NOMO-1 treated with dmso at 0.1 percent for 144 hours (cell line): ENCODE measurements around the gene HGD.
"Not testable (repeated sequence)": the region's sequence is repeated elsewhere in the genome, so short reads cannot be mapped to it uniquely, and the experiment has no call there.

Experiments used
- DNase-seq: peaks from one replicate; lab custom pipeline; 2025; ENCODE audit not compliant: unreplicated experiment; lab: John Stamatoyannopoulos, UW

The HGD gene

DNA sequence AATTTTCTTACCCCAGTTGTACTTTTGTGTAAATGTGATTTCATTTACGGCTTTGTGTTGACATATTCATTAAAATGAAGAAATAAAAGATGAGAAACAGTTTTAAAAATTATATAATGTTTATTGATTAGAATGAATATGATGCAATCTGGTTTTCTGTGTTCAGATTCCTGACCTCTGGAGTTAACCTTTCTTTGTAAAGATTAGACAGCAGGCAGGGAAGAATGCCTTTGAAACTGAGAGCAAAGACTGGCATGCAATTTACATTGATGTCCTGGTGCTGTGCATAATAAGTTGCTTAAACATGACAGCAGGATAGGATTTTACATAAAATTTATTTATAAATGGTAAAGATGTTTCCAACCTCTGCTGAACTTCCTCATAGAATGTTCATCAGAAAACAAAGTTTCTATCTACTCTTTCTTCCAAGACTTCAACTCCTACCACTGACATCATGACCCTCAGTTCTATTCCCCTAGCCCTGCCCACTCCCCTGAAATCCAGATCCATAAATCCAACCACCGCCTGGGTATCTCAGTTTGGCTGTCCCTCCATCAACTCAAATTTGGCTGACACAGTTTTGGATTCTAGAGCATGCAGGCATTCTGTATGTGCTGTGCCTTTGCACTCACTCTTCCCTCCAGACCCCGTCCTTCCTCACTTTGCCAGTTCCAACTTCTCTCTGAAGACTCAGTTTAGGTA, 1.7 kb downstream of the HGD start:
- DNase-seq: no peak

DNA sequence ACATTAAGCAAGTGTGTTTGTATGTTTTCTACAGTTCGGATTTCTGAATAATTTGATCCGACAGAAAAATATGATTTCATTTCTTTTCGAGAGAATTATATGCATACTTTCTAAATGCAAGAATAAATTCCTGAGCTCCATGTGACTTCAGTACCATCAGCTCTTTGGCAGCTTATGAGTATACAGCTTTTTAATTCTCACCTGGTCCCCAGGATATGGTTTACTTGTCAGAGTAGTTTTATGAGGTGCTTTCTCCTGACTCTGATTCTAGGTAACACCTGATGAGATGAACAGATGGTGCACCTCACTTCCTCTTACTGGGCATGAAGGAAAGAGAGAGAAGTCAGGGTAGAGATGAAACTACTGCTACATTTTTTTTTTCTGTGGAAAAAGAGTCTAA, 3.1 kb downstream of the HGD start:
- no peak for DNase-seq

DNA sequence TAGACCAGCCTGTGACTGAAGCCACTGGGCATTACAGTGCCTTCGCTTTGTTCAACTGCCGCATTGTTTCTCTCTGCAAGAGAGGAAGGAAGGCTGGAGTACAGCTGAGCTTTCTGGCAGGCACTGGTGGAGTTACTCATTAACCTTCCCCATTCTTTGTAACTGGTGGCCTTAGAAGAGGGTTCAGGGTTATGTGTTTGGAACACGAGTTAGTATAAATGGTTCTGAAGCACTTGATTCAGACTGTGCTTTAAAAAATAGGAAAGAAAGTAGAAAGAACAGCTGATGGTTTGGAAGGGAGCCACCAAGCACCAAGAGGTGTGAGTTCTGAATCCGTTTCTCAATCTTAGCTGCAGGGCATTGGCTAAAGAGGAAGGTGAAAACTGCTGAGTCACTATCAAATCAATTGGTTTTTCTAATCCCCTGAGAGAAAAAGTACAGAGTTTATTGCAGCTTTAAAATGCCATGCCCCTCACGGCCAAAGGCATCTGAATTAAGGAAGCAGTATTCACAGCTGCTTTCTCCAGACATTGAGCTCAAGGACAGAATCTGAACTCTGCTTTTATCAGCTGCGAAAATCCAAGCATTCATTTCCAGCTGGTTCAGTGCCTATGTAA, 3.6 kb downstream of the HGD start:
- peak; percentile 78 for DNase-seq

DNA sequence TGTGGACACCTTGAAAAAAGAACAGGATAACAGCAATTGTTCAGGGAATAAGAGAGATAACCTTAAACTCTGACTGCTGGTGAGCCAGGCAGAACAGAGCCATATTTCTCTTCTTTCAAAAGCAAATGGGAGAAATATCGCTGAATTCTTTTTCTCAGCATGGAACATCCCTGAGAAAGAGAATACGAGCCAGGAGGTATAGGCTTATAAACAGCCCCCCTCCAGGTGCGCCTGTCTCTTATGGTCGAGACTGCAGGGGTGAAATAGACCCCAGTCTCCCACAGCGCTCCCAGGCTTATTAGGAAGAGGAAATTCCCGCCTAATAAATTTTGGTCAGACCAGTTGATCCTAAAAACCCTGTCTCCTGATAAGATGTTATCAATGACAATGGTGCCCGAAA, 4.8 kb downstream of the HGD start:
- DNase-seq: not testable (repeated sequence)

GRCh38 chr3:120673116-120673515, 8.9 kb downstream of the HGD start:
- DNase-seq: no peak

DNA sequence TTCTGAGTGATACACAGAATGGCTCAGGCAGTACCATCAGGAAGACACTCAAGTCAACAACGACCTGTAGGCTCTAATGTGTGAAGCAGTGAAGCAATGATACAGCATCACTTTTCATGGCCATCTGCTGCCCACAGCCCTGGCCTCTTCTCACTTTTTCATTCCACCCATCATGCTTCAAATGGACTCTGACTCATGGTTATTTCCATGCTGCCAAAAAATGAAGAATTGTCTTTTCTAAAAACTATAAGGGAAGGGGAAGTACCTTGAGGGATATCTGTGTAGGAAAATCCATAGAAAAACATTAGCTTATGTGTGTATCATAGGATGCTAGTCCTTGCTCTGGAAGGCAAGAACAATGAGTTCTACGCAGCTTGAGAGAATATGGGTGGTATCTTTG, 11.5 kb downstream of the HGD start:
- no peak for DNase-seq

- no peak for DNase-seq
These were observed 17.1 kb downstream of the HGD start for GRCh38 chr3:120664926-120665325.

DNA sequence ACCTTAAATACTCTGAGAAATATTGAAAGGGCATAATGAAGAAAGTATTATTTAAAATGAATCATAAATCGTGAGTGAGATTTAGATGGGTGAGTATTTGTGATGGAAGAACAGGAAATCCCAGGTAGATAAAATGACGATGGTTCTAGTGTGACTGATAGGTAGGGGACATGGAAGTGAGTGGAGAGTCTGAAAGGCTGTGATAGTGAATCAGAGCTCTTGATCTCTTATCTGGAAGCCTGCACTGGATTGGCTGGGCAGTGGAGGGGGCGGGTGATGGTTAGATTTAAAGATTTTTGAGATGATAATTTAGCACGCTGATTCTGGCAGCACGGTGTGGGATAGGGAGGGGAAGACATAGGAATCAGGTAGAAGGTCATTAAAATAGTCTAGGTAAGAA, 20.1 kb downstream of the HGD start:
- no peak for DNase-seq

- DNase-seq: no peak
These were observed 20.7 kb downstream of the HGD start for GRCh38 chr3:120661106-120661905.

- DNase-seq: no peak
These were observed 22.2 kb downstream of the HGD start for GRCh38 chr3:120659834-120660233.

DNA sequence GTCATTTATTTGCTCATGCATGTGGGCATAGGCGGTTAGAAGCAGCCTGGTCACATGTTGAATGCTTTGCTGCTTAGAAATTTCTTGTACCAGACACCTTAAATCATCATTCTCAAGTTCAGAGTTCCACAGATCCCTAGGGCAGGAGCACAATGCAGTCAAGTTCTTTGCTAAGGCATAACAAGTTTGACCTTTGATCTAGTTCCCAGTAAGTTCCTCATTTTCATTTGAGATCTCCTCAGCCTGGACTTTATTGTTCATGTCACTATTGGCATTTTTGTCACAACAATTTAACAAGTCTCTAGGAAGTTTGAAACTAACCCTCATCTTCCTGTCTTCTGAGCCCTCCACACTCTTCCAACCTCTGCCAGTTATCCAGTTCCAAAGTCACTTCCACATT, 22.8 kb downstream of the HGD start:
- peak; percentile 62 for DNase-seq

GRCh38 chr3:120652896-120653545, 29.0 kb downstream of the HGD start:
- DNase-seq: no peak

DNA sequence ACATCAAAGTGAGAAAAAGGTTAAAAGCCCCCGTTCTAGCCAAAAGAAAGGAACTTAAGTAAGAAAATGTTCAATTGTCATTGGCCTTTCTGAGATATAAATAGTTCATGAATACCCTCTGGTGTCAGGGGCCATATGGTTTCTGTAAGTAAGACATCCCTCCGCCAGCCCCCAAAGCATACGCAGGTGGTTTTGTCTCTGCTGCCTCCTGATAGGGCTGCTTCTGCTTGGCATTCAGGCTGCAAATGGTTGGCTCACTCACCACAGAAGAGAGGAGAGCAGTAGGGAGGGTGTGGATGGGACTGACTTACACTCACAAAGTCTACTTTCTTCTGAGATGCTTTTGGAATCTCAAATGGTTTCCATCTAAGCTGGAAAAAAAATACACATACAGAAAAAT, 29.8 kb downstream of the HGD start:
- no peak for DNase-seq

DNA sequence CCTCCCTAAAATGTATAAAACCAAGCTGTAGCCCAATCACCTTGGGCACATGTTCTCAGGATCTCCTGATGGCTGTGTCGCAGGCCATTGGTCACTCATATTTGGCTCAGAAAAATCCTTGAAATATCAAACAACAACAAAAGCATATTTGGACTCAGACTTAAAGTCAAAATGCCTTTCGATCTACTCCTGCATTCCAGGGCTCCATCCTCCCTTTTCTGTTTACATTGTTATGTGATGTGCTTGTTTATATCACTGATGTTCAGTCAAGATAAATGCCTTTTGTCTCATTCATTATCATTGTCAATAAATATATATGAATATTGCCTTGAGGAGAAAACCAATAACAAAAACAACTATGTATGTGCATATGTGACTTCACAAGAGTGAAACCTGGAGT, 31.7 kb downstream of the HGD start:
- DNase-seq: no peak

GRCh38 chr3:120649830-120650233, 32.2 kb downstream of the HGD start:
- DNase-seq: peak; percentile 1

- no peak for DNase-seq
These were observed 33.7 kb downstream of the HGD start for GRCh38 chr3:120648290-120648689.

DNA sequence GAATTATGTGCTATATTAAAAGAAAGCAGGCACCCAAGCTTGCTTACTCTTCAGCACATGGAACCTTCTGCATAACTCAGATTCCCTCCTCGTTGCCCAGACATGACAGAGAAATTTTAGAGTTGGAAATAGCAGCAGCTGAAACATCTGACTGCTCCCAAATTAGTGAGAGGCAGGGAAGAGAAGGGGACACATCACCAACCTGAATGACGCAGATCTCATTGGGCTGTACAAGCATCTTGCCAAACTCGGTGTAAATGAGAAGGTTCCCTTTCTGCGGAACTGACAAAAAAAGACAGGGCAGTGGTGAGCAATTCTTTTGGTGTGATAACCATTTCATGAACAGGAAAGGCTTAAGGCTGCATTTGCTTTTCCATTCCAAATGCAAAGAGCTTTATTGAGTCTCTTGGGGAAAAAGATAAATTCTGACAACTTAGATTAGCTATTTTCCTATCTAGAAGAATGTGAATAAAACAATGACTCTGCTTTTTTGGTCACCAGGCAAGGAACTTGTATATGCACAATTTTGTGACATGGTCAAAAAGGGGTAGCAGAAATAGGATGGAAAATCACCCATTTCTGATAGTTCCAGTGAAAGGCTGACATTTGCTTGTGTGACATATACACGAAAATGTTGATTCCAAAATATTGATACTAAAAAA, 35.1 kb downstream of the HGD start:
- DNase-seq: no peak

- DNase-seq: no peak
These were observed 36.8 kb downstream of the HGD start for GRCh38 chr3:120645083-120645845.

- peak; percentile 39 for DNase-seq
These were observed 39.6 kb downstream of the HGD start for GRCh38 chr3:120642368-120642948.

DNA sequence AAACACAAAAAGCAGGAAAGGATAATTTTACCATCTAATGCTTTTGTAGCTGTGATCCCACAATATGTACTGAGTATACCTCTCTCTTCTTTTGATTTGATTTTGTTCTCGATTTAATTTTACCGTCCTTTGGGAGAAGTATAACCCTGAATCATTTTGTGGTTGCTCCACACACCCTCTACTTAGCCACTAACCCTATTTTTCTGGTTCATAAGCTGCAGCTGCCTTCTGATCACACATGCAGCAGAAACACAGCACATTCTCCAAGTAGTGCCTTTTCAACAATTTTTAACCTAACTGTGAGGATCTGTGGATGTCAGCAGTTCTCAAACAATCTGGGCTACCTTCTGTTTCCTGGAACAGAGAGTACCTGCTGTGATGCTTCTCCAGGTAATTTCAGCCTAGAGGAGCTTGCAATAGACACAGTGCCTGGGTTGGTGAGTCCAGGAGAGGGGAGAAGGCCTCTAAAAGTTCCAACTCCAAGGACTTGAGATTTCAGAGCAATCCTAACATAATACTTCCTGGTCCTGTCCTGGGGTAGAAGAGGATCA, 40.3 kb downstream of the HGD start:
- no peak for DNase-seq
